ENCODE data around the gene IFI6. TPM values are rescaled to one million over a fixed set of nuclear protein-coding genes. Genes with fewer than 3 reads are reported as not detected.

IFI6 gene
- total and polyA plus RNA-seq, 2 of the 8 experiments (the other 6 are each of a cell fraction or from before 2014, with no cell fraction given), result 6.1 to 13.2 TPM

GRCh38 chr1:27650171-27650538 is 21.8 kb downstream of the IFI6 start (continued):
- no peak for TF ChIP-seq BCL11A (IDR thresholded peaks at IDR 0.05; ENCODE audit: low read depth in 2 of 2, low read length in 2 of 2)
- TF ChIP-seq SIX5 (IDR thresholded peaks at IDR 0.05; ENCODE audit: low read depth, low read length), result no peak

All from H1 (cell line).